HG03520 (cell line): ENCODE measurements around the gene PIK3R5.

ENCODE experiments used
- ATAC-seq: cut with Tn5 transposase; IDR thresholded peaks from one replicate; pipeline ENCODE4 v1.9.1; 2021; ENCODE audit warnings: mild to moderate bottlenecking, moderate library complexity; ENCODE audit not compliant: unreplicated experiment

Gene PIK3R5

DNA sequence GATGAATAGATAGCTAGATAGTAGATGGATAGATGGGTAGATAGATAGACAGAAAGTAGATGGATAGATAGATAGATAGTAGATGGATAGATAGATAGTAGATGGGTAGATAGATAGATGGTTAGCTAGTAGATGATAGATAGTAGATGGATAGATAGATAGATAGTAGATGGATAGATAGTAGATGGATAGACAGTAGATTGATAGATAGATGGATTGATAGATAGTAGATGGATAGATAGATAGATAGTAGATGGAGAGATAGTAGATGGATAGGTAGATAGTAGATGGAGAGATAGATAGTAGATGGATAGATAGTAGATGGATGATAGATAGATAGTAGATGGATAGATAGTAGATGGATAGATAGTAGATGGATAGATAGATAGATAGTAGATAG is 40.4 kb downstream of the PIK3R5 start:
- ATAC-seq: no peak

- ATAC-seq: no peak
Observed at GRCh38 chr17:8924595-8924994, 40.9 kb downstream of the PIK3R5 start.

GRCh38 chr17:8923762-8924161 is 41.7 kb downstream of the PIK3R5 start:
- ATAC-seq: no peak

- no peak for ATAC-seq
Observed at GRCh38 chr17:8922928-8923327, 42.6 kb downstream of the PIK3R5 start.

DNA sequence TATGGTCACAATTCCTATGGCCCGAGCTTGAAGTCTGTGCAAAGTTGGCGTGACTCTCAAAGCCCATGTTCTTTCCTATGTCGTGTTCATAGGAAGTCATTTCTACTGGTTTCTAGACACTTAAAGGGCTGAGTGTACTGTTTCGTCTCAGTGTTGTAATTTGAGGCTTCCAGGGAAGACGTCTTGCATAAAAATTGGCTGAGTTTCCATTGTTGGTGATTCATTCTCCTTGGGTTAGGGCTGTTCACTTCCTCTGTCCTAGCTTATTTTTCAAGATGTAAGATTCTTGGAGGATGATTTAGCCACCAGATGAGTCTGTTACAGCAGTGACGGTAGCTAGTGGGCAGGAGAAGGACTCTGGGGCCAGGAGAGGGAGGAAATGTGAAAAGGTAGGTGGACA is 43.1 kb downstream of the PIK3R5 start:
- ATAC-seq: no peak

- no peak for ATAC-seq
Observed at GRCh38 chr17:8921147-8921546, 44.4 kb downstream of the PIK3R5 start.

GRCh38 chr17:8918807-8919465 is 46.6 kb downstream of the PIK3R5 start:
- ATAC-seq: no peak

DNA sequence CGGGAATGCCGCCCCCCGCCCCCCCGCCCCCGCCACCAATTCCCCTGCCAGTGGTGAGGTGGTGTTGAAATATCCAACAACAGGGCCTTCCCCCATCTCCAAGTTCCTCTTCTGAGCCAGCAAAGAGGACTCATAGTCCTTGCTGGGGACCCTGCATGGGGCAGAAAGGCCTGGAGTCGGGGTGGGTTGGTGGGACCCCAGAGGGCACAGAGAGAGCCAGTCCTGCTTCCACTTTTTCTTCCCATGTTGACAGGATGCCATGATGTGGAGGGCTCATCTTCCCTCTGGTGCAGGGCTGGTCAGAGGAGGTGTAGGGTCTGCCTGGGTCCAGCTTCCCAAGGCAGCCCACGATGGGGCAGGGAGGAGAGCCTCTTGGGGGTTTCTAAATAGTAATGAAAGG is 49.0 kb downstream of the PIK3R5 start:
- ATAC-seq: no peak

DNA sequence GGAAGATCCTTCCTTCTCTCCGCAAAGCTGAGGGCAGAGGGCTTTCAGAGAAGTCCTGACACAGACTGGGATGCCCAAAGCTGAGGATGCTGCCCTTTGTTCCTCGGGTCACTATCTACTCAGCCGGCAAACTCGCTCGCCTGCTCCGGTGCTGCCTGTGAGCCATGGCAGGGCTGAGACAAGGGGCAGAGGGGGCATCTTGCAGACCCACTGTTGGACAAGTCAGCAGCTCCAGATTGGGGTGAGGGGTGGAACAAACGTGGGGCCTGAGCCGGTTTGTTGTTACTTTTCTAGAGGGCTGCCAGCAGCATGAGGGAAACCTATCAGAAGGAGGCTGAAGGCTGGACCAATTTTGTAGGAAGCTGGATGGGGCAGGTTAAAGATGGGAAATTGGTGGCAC is 51.0 kb downstream of the PIK3R5 start:
- ATAC-seq: no peak

DNA sequence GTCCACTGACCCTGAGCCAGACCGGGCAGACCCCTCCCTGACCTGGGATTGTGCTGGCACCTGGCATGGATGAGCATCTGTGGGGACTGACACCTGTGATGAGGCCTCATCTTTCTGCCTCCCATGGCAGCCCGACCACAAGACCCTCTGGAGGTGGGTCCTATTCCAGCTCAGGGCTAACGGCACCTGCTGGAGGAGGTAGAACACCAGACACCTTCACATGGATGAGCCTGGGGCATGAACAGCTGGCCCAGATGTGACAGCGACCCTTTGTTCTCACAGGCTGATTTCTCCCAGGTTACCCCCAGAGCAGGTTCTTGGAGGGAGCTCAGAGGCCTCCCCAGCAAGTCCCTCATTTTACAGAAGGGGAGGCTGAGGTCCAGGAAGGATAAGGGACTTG is 51.6 kb downstream of the PIK3R5 start:
- no peak for ATAC-seq

- no peak for ATAC-seq
Observed at GRCh38 chr17:8913091-8913490, 52.4 kb downstream of the PIK3R5 start.

DNA sequence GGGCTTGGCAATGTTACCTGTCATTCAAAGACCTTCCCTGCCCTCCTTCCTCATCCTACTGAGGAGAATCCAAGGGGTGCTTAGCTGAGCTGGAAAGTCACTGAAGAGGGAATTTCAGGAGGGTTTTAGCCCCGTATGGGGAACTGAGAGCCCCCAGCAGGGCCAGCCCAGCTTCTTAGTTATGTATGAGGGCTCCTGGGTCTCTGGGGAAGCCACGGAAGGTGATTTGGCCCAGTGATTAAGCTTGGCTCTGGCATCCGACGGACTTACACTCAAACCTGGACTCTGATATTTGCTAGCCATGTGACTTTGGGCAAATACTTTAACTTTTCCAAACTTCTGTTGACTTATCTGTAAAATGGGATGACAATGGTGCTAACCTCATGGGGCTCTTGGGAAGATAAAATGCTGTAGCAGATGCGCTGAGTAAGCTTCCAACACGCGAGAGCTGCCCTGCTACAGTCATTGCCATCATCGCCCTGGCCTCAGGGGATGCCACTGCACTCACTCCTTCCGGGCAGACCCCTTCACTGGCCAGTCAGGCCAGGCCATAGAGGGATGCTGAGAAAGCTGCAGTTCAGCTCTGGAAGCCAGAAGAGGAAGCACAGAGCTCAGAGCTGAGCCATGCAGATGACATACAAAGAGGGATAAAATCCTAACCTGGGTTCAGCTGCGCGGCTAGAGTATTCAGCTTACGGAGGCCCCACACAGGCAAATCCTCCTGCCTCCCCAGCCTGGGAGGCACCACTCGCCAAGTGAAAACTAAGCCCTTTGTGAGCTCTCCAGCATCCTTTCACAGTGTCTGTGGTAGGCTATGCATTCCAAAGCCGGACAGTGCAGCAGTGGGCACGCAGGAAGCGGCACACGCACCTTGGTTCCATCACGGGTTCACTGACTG is 53.2 kb downstream of the PIK3R5 start:
- ATAC-seq: no peak

DNA sequence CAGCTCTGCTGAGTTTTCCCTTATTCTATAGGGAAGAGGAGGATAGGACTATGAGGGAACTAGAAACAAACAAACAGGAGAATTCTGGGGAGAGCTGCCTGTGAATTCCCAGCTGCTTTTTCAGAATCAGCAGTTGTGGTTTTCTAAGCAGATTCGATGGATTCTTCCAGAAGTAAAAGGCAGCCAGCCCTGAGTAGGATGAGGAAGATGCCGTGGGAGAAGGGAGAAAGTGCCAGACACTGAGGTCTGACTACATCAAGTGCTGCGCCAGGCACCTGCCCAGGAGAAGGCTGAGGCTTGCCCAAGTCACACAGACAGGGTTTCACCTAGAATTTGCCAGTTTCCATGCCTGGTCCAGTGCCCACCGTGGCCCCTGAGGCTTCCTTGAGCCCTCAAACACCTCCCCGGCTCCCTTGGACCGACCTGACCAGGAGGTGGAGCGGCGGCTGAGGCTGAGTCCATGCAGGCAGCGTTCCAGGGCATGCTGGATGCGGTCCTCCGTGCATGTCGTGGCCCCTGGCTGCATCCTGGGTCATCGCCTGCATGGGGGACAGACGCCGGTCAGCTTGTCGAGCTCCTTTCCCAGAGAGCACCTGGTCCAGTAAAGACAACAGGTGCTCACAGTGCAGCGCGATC is 54.4 kb downstream of the PIK3R5 start:
- ATAC-seq: no peak

GRCh38 chr17:8909586-8910270 is 55.8 kb downstream of the PIK3R5 start:
- no peak for ATAC-seq

DNA sequence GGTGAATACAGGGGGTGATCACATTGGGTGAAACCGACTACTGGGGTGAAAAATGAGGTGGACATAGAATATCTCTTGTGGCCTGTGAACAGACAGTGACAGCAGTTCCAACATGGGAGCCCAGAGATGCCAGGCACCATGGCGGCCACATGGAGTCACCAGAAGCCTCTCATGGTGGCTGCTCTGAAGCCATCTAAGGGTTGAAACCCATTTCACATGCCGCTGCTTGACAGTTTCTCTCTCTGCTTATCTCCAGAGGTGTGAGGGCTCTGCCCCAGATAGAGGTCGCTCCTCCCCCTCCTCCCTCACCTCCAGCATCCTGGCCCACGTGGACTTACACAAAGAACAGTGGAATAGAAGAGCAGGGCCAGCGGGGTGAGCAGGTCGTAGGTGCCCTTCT is 60.2 kb downstream of the PIK3R5 start:
- no peak for ATAC-seq

- ATAC-seq: no peak
Observed at GRCh38 chr17:8904686-8905085, 60.8 kb downstream of the PIK3R5 start.

- no peak for ATAC-seq
Observed at GRCh38 chr17:8904201-8904600, 61.3 kb downstream of the PIK3R5 start.

GRCh38 chr17:8900626-8901585 is 64.6 kb downstream of the PIK3R5 start:
- no peak for ATAC-seq

- ATAC-seq: no peak
Observed at GRCh38 chr17:8900207-8900606, 65.3 kb downstream of the PIK3R5 start.

GRCh38 chr17:8898636-8899035 is 66.9 kb downstream of the PIK3R5 start:
- no peak for ATAC-seq
